Ovary (tissue), 3 donors: ENCODE data around the gene GRAMD4.

Experiments used
- EP300 ChIP-seq: sonication (generic); formaldehyde crosslinking; IDR thresholded peaks from one replicate; pipeline ENCODE4 v1.6.1; 2017; ENCODE audit warnings: antibody characterized with exemption
- POLR2A ChIP-seq: fragments of 450-650 bp; IDR thresholded peaks from one replicate; pipeline ENCODE4 v1.6.1; 2017; ENCODE audit warnings: antibody characterized with exemption, mild to moderate bottlenecking, moderate library complexity
- TF ChIP-seq, protein P1 (sequence below), 3 donors: fragments of 450-650 bp in 2 of 3; fragments of 200-600 bp in 1 of 3; IDR thresholded peaks; one replicate each; pipeline versions ENCODE4 v1.5.1 to v1.8.0; 2016 to 2022; ENCODE audit warnings: antibody characterized with exemption in 3 of 3, mild to moderate bottlenecking in 1 of 3
- donor health status: DM: no; HTN: no; CAD: no.

DNA sequence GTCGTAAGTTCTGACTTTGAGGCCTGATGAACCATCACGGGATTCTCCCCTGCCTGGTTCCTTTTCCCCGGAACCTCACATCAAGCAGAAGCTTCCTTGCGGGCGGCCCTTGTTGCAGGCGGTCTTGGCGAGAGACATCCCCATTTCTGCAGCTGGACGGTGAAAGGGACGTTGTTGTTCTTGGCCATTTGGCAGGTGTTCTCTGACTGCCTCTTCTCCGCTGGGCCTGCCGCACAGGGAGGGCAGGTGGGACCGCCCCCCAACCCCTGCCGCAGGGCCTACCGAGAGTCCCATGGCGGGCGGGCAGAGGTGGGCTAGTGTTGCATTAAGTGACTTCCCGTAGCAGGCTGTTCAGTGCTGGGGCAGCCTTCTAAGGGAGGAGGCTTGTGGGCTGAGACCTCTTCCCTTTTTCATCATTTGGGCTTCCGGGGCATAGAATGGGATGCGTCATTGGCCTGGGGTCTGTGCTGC is 26.9 kb upstream of the GRAMD4 start:
- TF ChIP-seq, protein P1, sequence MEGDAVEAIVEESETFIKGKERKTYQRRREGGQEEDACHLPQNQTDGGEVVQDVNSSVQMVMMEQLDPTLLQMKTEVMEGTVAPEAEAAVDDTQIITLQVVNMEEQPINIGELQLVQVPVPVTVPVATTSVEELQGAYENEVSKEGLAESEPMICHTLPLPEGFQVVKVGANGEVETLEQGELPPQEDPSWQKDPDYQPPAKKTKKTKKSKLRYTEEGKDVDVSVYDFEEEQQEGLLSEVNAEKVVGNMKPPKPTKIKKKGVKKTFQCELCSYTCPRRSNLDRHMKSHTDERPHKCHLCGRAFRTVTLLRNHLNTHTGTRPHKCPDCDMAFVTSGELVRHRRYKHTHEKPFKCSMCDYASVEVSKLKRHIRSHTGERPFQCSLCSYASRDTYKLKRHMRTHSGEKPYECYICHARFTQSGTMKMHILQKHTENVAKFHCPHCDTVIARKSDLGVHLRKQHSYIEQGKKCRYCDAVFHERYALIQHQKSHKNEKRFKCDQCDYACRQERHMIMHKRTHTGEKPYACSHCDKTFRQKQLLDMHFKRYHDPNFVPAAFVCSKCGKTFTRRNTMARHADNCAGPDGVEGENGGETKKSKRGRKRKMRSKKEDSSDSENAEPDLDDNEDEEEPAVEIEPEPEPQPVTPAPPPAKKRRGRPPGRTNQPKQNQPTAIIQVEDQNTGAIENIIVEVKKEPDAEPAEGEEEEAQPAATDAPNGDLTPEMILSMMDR (IDR thresholded peaks at IDR 0.05), result no peak
- TF ChIP-seq EP300 (no peak), POLR2A (no peak)
